HepG2 (cell line): ENCODE results near the gene TMEM87A. TPM values are rescaled to one million over a fixed set of nuclear protein-coding genes. Genes with fewer than 3 reads are reported as not detected.
A peak's percentile ranks its signal among the peaks of the same experiment; 100 is the strongest.

Source experiments
- ARID4A ChIP-seq: sonication (generic); formaldehyde crosslinking; IDR thresholded peaks from 2 replicates; pipeline ENCODE4 v1.5.0; 2020; ENCODE audit warnings: mild to moderate bottlenecking, missing genetic modification reagents, borderline replicate concordance
- ARNTL ChIP-seq: sonication (generic); formaldehyde crosslinking; IDR thresholded peaks from 2 replicates; pipeline ENCODE4 v1.4.0; 2020; ENCODE audit warnings: mild to moderate bottlenecking, missing genetic modification reagents
- E2F5 ChIP-seq: sonication (generic); formaldehyde crosslinking; conservative IDR thresholded peaks from 2 replicates; pipeline ENCODE4 v1.4.0; 2020; ENCODE audit warnings: missing genetic modification reagents
- EP300 ChIP-seq, 3 experiments: sonication (generic) in 1 of 3; formaldehyde crosslinking in 1 of 3; IDR thresholded peaks; 2 replicates each; pipeline versions ENCODE4 v1.5.1 to v1.6.1; 2011 to 2020; ENCODE audit warnings: low read depth in 2 of 3, low read length in 2 of 3, borderline replicate concordance in 1 of 3, improper control_type of control experiment in 1 of 3, mild to moderate bottlenecking in 1 of 3, missing genetic modification reagents in 1 of 3, moderate library complexity in 1 of 3
- FOXC1 ChIP-seq: sonication (generic); formaldehyde crosslinking; IDR thresholded peaks from 2 replicates; pipeline ENCODE4 v1.8.0; 2022; ENCODE audit warnings: mild to moderate bottlenecking, missing genetic modification reagents, borderline replicate concordance
- HOMEZ ChIP-seq: IDR thresholded peaks from 2 replicates; pipeline ENCODE4 v1.6.1; 2016; ENCODE audit warnings: low read depth
- MAF1 ChIP-seq: sonication (generic); formaldehyde crosslinking; IDR thresholded peaks from 2 replicates; pipeline ENCODE4 v1.5.0; 2020; ENCODE audit warnings: missing genetic modification reagents, borderline replicate concordance
- MED1 ChIP-seq: sonication (generic); formaldehyde crosslinking; IDR thresholded peaks from 2 replicates; pipeline ENCODE4 v1.4.0; 2020; ENCODE audit warnings: missing genetic modification reagents
- RXRB ChIP-seq: IDR thresholded peaks from 2 replicates; pipeline ENCODE4 v1.6.1; 2016; ENCODE audit warnings: borderline replicate concordance, missing genetic modification reagents, missing compliant biosample characterization
- SCMH1 ChIP-seq: sonication (generic); formaldehyde crosslinking; IDR thresholded peaks from 2 replicates; pipeline ENCODE4 v1.9.0; 2021; ENCODE audit warnings: missing genetic modification reagents, mild to moderate bottlenecking, borderline replicate concordance
- SOX6 ChIP-seq, 2 experiments: fragments of 450-650 bp in 1 of 2; sonication (generic) in 1 of 2; formaldehyde crosslinking in 1 of 2; IDR thresholded peaks; 2 replicates each; pipeline versions ENCODE4 v1.4.0 to v1.6.1; 2017 to 2020; ENCODE audit warnings: antibody characterized with exemption in 1 of 2, mild to moderate bottlenecking in 1 of 2, missing genetic modification reagents in 1 of 2
- TCF7L2 ChIP-seq: IDR thresholded peaks from 2 replicates; pipeline ENCODE4 v1.6.1; 2011; ENCODE audit warnings: mild to moderate bottlenecking, low read depth, low read length, moderate library complexity
- ZFP1 ChIP-seq: IDR thresholded peaks from 2 replicates; pipeline ENCODE4 v1.6.1; 2016
- ZFP91 ChIP-seq: sonication (generic); formaldehyde crosslinking; IDR thresholded peaks from 2 replicates; pipeline ENCODE4 v1.9.0; 2022; ENCODE audit warnings: missing genetic modification reagents, mild to moderate bottlenecking, borderline replicate concordance
- ZNF124 ChIP-seq: sonication (generic); formaldehyde crosslinking; IDR thresholded peaks from 2 replicates; pipeline ENCODE4 v1.4.0; 2020; ENCODE audit warnings: missing genetic modification reagents
- ZNF281 ChIP-seq: sonication (generic); formaldehyde crosslinking; IDR thresholded peaks from 2 replicates; pipeline ENCODE4 v1.4.0; 2020; ENCODE audit warnings: missing genetic modification reagents, borderline replicate concordance
- ZNF543 ChIP-seq: sonication (generic); formaldehyde crosslinking; IDR thresholded peaks from 2 replicates; pipeline ENCODE4 v1.4.0; 2020; ENCODE audit warnings: mild to moderate bottlenecking, missing genetic modification reagents
- ZNF562 ChIP-seq: sonication (generic); formaldehyde crosslinking; IDR thresholded peaks from 2 replicates; pipeline ENCODE4 v1.8.0; 2022; ENCODE audit warnings: missing genetic modification reagents, borderline replicate concordance
- polyA plus RNA-seq, 8 experiments: library from polyadenylated mRNA; depleted of rRNA in 3 of 8; stranded (reverse) in 7 of 8; unstranded in 1 of 8; fragments of >200 nt; fragmentation: Illumina TruSeq in 4 of 8; extraction: Trizol in 4 of 8; gene quantifications; 2 replicates each; pipeline versions ENCODE4 v1.2.1 to v1.2.3, GENCODE V29; 2011 to 2016; ENCODE audit warnings: low read depth in 4 of 8, missing spikeins in 1 of 8, mixed read lengths in 1 of 8; ENCODE audit not compliant: insufficient read depth in 1 of 8
- total RNA-seq, 5 experiments: library from RNA; depleted of rRNA; stranded (reverse); fragments of >200 nt; fragmentation: Illumina TruSeq; extraction: Trizol; gene quantifications; 2 replicates each; pipeline ENCODE4 v1.2.3, GENCODE V29; 2016; ENCODE audit warnings: low read depth in 1 of 5

Gene TMEM87A
- total and polyA plus RNA-seq, 2 of the 13 experiments (the other 11 are each of a cell fraction or from before 2014, with no cell fraction given): 20.2 to 42.8 TPM

- TF ChIP-seq ARNTL (CRISPR knock-in tag): no peak
- TF ChIP-seq MAF1 (CRISPR knock-in tag): no peak
- no peak for TF ChIP-seq ARID4A (CRISPR knock-in tag)
- 0 out of 4 replicates have a peak, but pooled peaks of 1 of the 2 experiments have one; percentile 15 for TF ChIP-seq EP300 (IDR thresholded peaks at IDR 0.05; ENCODE audit: low read depth in 2 of 2, low read length in 2 of 2)
- TF ChIP-seq EP300 (CRISPR knock-in tag; IDR thresholded peaks at IDR 0.05; ENCODE audit: borderline replicate concordance): no peak
- no peak for TF ChIP-seq ZNF543 (CRISPR knock-in tag)
- no peak for TF ChIP-seq RXRB (CRISPR knock-in tag)
- TF ChIP-seq ZFP1: no peak
- 0 out of 2 replicates have a peak, but pooled peaks have one; percentile 22 for TF ChIP-seq MED1 (CRISPR knock-in tag)
- TF ChIP-seq SCMH1 (CRISPR knock-in tag): no peak
- TF ChIP-seq E2F5 (CRISPR knock-in tag): no peak
- no peak for TF ChIP-seq ZNF562 (CRISPR knock-in tag)
- no peak for TF ChIP-seq TCF7L2
- no peak for TF ChIP-seq FOXC1 (CRISPR knock-in tag)
- no peak for TF ChIP-seq SOX6 (IDR thresholded peaks at IDR 0.05)
- TF ChIP-seq SOX6 (CRISPR knock-in tag; IDR thresholded peaks at IDR 0.05): peak; percentile 56; the same call in 1 of the 2 replicates
- no peak for TF ChIP-seq ZFP91 (CRISPR knock-in tag)
- TF ChIP-seq ZNF281 (CRISPR knock-in tag): no peak
- TF ChIP-seq HOMEZ (CRISPR knock-in tag): peak; percentile 56; the same call in 1 of the 2 replicates
- TF ChIP-seq ZNF124 (CRISPR knock-in tag): no peak
These were observed 46.6 kb downstream of the TMEM87A start (continued) for GRCh38 chr15:42226648-42227047.
